CD8-positive, alpha-beta memory T cell (primary cell): ENCODE data around the gene C14orf93. TPM values are rescaled to one million over a fixed set of nuclear protein-coding genes. Genes with fewer than 3 reads are reported as not detected.
"Not testable (repeated sequence)": the region's sequence is repeated elsewhere in the genome, so short reads cannot be mapped to it uniquely, and the experiment has no call there.

Experiments
- CTCF ChIA-PET: fragments of 350-600 bp; sonication (Branson Sonifier 250); formaldehyde crosslinking; loops from one replicate; lab custom pipeline; 2021; ENCODE audit warnings: antibody characterized with exemption; lab: Charles Lee
- POLR2A ChIA-PET: fragments of 350-600 bp; sonication (Branson Sonifier 250); formaldehyde crosslinking; loops from one replicate; lab custom pipeline; 2021; ENCODE audit warnings: antibody characterized with exemption; lab: Charles Lee
- DNase-seq, 5 donors: peaks; one replicate each; pipeline versions ENCODE4 v3.0.0 to v3.0.0-alpha.2; 2020 to 2022; ENCODE audit warnings: mixed read lengths in 1 of 5
- H3K27ac ChIP-seq: one replicate; pipeline ENCODE4 v1.7.0; 2013; ENCODE audit warnings: low read depth, mild to moderate bottlenecking, low read length, moderate library complexity
- H3K27me3 ChIP-seq: 2 replicates; pipeline ENCODE4 v1.7.0; 2013; ENCODE audit warnings: low read length, mild to moderate bottlenecking; ENCODE audit not compliant: insufficient read depth, poor library complexity, severe bottlenecking
- H3K36me3 ChIP-seq: 2 replicates; pipeline ENCODE4 v1.7.0; 2013; ENCODE audit warnings: mild to moderate bottlenecking, low read length, moderate library complexity; ENCODE audit not compliant: insufficient read depth
- H3K4me1 ChIP-seq: 2 replicates; pipeline ENCODE4 v1.7.0; 2013; ENCODE audit warnings: mild to moderate bottlenecking, low read length, moderate library complexity; ENCODE audit not compliant: insufficient read depth
- H3K4me3 ChIP-seq: 2 replicates; pipeline ENCODE4 v1.7.0; 2013; ENCODE audit warnings: mild to moderate bottlenecking, low read length
- H3K9me3 ChIP-seq: 2 replicates; pipeline ENCODE4 v1.7.0; 2013; ENCODE audit warnings: mild to moderate bottlenecking, low read length
- H3K27ac Mint-ChIP-seq, 8 donors: one replicate each; pipeline ENCODE4 v1.8.0; 2020 to 2021; ENCODE audit warnings: mixed read lengths in 8 of 8, mild to moderate bottlenecking in 6 of 8, inconsistent platforms in 3 of 8, moderate library complexity in 3 of 8
- H3K27me3 Mint-ChIP-seq, 2 donors: one replicate each; pipeline ENCODE4 v1.8.0; 2020 to 2021; ENCODE audit warnings: mixed read lengths in 2 of 2, mild to moderate bottlenecking in 1 of 2, moderate library complexity in 1 of 2
- H3K36me3 Mint-ChIP-seq, 3 donors: one replicate each; pipeline ENCODE4 v1.8.0; 2020 to 2021; ENCODE audit warnings: mixed read lengths in 3 of 3, inconsistent platforms in 1 of 3, mild to moderate bottlenecking in 1 of 3
- H3K4me1 Mint-ChIP-seq, 3 donors: one replicate each; pipeline ENCODE4 v1.8.0; 2020 to 2021; ENCODE audit warnings: mixed read lengths in 3 of 3, inconsistent platforms in 1 of 3, mild to moderate bottlenecking in 1 of 3
- H3K4me3 Mint-ChIP-seq, 7 donors: one replicate each; pipeline ENCODE4 v1.8.0; 2020 to 2021; ENCODE audit warnings: mixed read lengths in 7 of 7, mild to moderate bottlenecking in 6 of 7, moderate library complexity in 4 of 7, inconsistent platforms in 2 of 7
- H3K9me3 Mint-ChIP-seq, 5 donors: one replicate each; pipeline ENCODE4 v1.8.0; 2020 to 2022; ENCODE audit warnings: mixed read lengths in 5 of 5, mild to moderate bottlenecking in 3 of 5, moderate library complexity in 2 of 5, inconsistent platforms in 1 of 5
- polyA plus RNA-seq: library from polyadenylated mRNA; unstranded; fragments of 300-500 nt; fragmentation: Illumina TruSeq; gene quantifications from one replicate; pipeline ENCODE4 v1.2.3, GENCODE V29; 2021
- total RNA-seq, 2 experiments: library from RNA; stranded (reverse); gene quantifications; one replicate each; pipeline ENCODE4 v1.2.3, GENCODE V29; 2021

Gene C14orf93
- total and polyA plus RNA-seq, 3 experiments from 2014 or later: 5.8 to 8.3 (median 7.5) TPM

DNA sequence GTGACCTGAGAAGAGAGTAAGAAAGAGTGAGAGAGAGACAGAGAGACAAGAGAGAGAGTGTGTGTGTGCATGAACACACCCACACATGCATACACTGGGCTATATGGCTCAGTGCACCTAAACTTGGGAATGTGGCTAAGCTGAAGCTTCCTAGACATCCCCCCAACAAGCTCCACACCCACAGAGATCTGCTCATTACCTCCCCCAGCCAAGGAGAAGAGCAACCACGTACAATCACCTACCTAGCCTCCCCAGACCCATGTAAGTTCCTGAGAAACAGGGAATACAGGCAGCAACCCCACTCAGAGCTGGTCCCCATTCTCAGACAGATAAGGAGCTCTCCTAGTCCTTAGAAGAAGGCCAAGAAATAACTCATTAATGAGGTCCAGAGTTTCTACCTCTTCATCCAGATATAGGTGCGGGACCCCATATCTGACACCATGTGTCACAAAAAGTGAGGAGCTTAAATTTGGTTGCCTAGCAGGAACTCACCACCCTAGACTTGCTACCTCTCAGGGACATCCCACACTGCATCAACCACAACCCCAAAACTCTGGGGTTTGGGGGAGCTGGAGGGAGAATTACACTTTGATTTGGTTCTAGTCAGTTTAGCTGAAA, 37.5 kb downstream of the C14orf93 start:
- Histone ChIP-seq H3K4me1 (no peaks in the 10 kb centered on the region), H3K27me3 (peaks cover 4% of the 10 kb centered on the region), H3K4me3 (no peak overlapping the region), H3K9me3 (no peaks in the 10 kb centered on the region), H3K27ac (no peak overlapping the region), H3K36me3 (no peaks in the 10 kb centered on the region)
- ChIA-PET POLR2A (interaction anchor here (0.6 to 1.1 kb wide), 2 partner anchors 16 to 38 kb away, joined by 3 to 4 read pairs; partner anchors contain the start of gene HAUS4), CTCF (interaction anchor here (1.0 to 27.9 kb wide), 16 partner anchors 9 to 411 kb away, joined by 3 to 732 read pairs (median 5); partner anchors contain the start of genes AJUBA, CDH24, HAUS4 and PRMT5)
- Mint-ChIP-seq H3K4me3 (no peak overlapping the region), H3K9me3 (no peaks in the 10 kb centered on the region), H3K27me3 (peaks cover 3 to 12% of the 10 kb centered on the region in 2 donors), H3K4me1 (no peaks in the 10 kb centered on the region), H3K27ac (no peak overlapping the region), H3K36me3 (peaks cover 0 to 2% (median 0%) of the 10 kb centered on the region in 3 donors)
- DNase-seq: no peak

DNA sequence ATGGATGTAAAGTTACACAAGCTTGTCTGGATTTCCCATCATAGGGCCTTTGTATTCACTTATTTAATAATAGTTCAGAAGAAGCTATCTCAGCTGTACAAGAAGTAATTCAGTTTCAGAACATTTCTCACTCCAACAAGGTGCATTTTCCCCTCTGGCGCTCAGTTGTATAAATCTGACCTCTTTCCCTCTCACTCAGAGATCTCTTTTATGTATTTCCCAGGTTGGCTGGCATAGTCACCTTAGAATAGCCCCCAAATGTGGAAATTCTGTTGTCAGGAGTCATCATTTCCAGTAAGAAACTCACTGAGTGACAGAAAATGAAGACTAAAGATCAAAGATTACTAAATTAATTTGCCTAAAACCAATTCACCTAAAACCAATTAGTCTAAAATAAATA, 38.8 kb downstream of the C14orf93 start:
- Mint-ChIP-seq H3K27ac (no peak overlapping the region), H3K4me3 (no peak overlapping the region), H3K36me3 (peaks cover 0 to 2% (median 0%) of the 10 kb centered on the region in 3 donors), H3K9me3 (no peaks in the 10 kb centered on the region), H3K4me1 (no peaks in the 10 kb centered on the region), H3K27me3 (peaks cover 9 to 10% of the 10 kb centered on the region in 2 donors)
- no peaks in the 10 kb centered on the region for H3K9me3 ChIP-seq
- POLR2A ChIA-PET: no interaction called here
- CTCF ChIA-PET: interaction anchor here (3.1 to 27.9 kb wide), 3 partner anchors 14 to 88 kb away, joined by 27 to 732 read pairs (median 155); partner anchors contain the start of genes AJUBA and CDH24
- no peak overlapping the region for H3K27ac ChIP-seq
- H3K4me1 ChIP-seq: no peaks in the 10 kb centered on the region
- H3K4me3 ChIP-seq: no peak overlapping the region
- H3K36me3 ChIP-seq: no peaks in the 10 kb centered on the region
- peaks cover 4% of the 10 kb centered on the region for H3K27me3 ChIP-seq
- no peak for DNase-seq

- peaks cover 4% of the 10 kb centered on the region for H3K27me3 ChIP-seq
- Mint-ChIP-seq H3K36me3 (peaks cover 0 to 2% (median 0%) of the 10 kb centered on the region in 3 donors), H3K27ac (no peak overlapping the region), H3K4me1 (no peaks in the 10 kb centered on the region), H3K27me3 (peaks cover 9% of the 10 kb centered on the region in 2 donors), H3K4me3 (no peak overlapping the region), H3K9me3 (no peaks in the 10 kb centered on the region)
- H3K27ac ChIP-seq: no peak overlapping the region
- no peak overlapping the region for H3K4me3 ChIP-seq
- ChIA-PET CTCF (no interaction called here), POLR2A (no interaction called here)
- no peak for DNase-seq
- no peaks in the 10 kb centered on the region for H3K36me3 ChIP-seq
- H3K4me1 ChIP-seq: no peaks in the 10 kb centered on the region
- H3K9me3 ChIP-seq: no peaks in the 10 kb centered on the region
Observed at GRCh38 chr14:22966783-22967269, 43.1 kb downstream of the C14orf93 start.

DNA sequence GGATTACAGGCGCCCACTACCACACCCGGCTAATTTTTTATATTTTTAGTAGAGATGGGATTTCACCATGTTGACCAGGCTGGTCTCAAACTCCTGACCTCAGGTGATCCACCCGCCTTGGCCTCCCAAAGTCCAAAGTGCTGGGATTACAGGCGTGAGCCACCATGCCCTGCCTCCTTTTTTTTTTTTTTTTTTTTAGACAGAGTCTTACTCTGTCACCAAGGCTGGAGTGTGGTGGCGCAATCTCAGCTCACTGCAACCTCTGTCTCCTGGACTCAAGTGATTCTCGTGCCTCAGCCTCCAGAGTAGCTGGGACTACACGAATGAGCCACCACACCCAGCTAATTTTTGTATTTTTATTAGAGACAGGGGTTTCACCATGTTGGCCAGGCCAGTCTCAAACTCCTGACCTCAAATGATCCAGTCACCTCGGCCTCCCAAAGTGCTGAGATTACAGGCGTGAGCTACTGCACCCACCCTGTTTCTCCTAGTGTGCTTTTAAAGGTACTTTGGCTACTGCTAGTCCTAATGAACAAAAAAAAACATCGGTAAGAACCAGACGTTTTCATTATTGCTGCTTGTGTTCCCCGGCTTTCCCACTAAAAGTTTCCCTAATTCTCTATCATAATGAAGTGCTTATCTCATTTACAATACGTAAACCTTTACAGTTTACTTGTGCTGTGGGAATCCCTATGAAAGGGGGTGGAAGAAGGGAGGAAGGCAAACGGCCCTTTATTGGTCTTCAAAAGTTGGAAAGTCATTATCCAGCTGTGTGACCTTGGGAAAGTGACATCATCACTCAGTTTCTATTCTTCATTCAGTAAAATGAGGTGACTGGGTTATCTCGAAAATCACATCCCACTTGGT, 43.8 kb downstream of the C14orf93 start:
- H3K27ac Mint-ChIP-seq: not testable (repeated sequence)

GRCh38 chr14:22962061-22962676, 47.8 kb downstream of the C14orf93 start:
- DNase-seq: no peak
- no peaks in the 10 kb centered on the region for H3K36me3 ChIP-seq
- peaks cover 2 to 5% of the 10 kb centered on the region in 2 donors for H3K27me3 Mint-ChIP-seq
- H3K9me3 Mint-ChIP-seq: no peaks in the 10 kb centered on the region
- H3K36me3 Mint-ChIP-seq: no peaks in the 10 kb centered on the region
- peaks cover 6% of the 10 kb centered on the region for H3K4me1 ChIP-seq
- H3K9me3 ChIP-seq: no peaks in the 10 kb centered on the region
- no peaks in the 10 kb centered on the region for H3K27me3 ChIP-seq
- ChIA-PET CTCF (interaction anchor here (0.7 to 2.1 kb wide), 4 partner anchors 11 to 96 kb away, joined by 3 to 14 read pairs (median 6); partner anchors contain the start of gene AJUBA), POLR2A (no interaction called here)
- H3K4me1 Mint-ChIP-seq: peaks cover 0 to 1% (median 0%) of the 10 kb centered on the region in 3 donors
- no peak overlapping the region for H3K4me3 ChIP-seq
- H3K27ac ChIP-seq: no peak overlapping the region
- no peak overlapping the region for H3K4me3 Mint-ChIP-seq
- H3K27ac Mint-ChIP-seq: no peak overlapping the region

More for the DNA sequence above, 43.8 kb downstream of the C14orf93 start:
- H3K27me3 Mint-ChIP-seq, H3K27ac ChIP-seq, H3K36me3 ChIP-seq, H3K4me3 ChIP-seq, H3K9me3 ChIP-seq, H3K4me3 Mint-ChIP-seq, POLR2A ChIA-PET, H3K27me3 ChIP-seq, H3K36me3 Mint-ChIP-seq, H3K4me1 Mint-ChIP-seq, H3K4me1 ChIP-seq, H3K9me3 Mint-ChIP-seq, DNase-seq: not testable (repeated sequence)
- CTCF ChIA-PET: interaction anchor here (0.7 to 0.8 kb wide), 2 partner anchors 11 to 40 kb away, joined by 3 read pairs; no protein-coding TSS in a partner anchor

DNA sequence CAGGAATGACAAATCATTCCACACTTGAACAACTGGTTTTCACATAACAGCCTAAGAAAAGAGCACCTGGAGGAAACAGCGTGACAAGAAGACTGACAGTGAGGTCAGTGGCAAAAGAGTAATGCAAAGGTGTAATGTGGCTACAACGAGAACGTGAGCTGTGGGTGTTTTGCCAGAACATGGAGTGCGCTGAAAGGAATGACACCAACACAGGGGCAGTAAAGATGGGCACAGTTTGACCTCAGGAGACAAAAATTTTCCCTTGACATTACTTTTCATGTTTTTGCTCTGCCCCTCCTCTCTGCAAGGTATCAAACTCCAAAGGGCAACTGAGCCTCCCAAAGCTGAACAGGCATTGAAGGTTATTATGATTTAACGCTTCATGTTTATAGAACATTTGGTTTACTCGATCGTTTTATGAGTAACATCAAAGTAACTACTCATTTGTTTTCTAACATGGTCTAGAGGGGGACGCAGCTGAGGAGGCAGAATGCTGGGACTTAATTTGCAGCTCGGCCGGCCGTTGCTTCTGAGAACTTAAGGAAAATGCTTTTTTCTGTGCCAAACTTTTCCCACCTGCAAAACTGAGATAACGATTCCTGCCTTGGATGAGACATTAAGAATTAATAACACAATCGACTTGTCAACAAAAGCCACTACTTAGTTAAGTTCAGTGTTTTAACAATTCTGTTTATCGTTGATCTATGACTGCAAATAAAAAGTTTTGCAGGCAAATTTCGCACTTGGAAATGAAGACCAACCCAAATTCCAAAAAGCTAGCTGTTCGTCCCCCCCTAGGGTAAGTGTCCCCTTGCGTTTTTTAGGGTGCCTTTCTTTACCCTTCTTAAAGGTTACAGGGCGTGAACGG, 54.0 kb downstream of the C14orf93 start:
- peaks cover 14 to 24% (median 17%) of the 10 kb centered on the region in 3 donors for H3K4me1 Mint-ChIP-seq
- peak overlapping the region; percentile 67 to 97 (median 90) for H3K27ac Mint-ChIP-seq
- Histone ChIP-seq H3K4me1 (peaks cover 19% of the 10 kb centered on the region), H3K27ac (peak overlapping the region; percentile 84), H3K27me3 (no peaks in the 10 kb centered on the region), H3K9me3 (no peaks in the 10 kb centered on the region), H3K4me3 (peak overlapping the region; percentile 87), H3K36me3 (no peaks in the 10 kb centered on the region)
- H3K4me3 Mint-ChIP-seq: peak overlapping the region; percentile 89 to 96 (median 91)
- CTCF ChIA-PET: interaction anchor here (0.5 to 3.4 kb wide), 17 partner anchors 10 to 122 kb away, joined by 3 to 15 read pairs (median 5); partner anchors contain the start of genes AJUBA, LRP10, PRMT5 and RBM23
- H3K9me3 Mint-ChIP-seq: no peaks in the 10 kb centered on the region
- H3K36me3 Mint-ChIP-seq: peaks cover 0 to 19% (median 7%) of the 10 kb centered on the region in 3 donors
- H3K27me3 Mint-ChIP-seq: no peaks in the 10 kb centered on the region
- POLR2A ChIA-PET: interaction anchor here (1.0 to 1.4 kb wide), 6 partner anchors 17 to 365 kb away, joined by 3 to 6 read pairs (median 4); partner anchors contain the start of genes AJUBA, PRMT5 and RBM23
- no peak for DNase-seq

DNA sequence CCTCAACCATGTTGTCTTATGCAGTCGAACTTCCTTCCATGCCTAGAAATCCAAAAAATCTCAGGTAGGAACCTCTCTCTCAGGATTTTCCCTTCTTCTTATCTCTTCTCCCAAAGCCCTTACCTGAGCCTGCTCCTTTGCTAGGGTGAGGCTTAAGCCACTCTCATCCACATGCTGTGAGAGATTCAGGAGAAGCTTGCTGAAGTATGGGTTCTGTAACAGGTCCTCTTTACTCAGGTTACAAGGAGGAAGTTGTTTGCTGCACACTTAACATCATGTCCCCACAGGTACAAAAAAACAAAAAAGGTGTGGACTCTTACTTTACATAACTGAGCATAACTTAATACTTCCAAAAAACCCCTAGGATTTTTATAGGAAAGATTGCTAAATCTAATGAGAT, 57.5 kb downstream of the C14orf93 start:
- Mint-ChIP-seq H3K4me3 (peak overlapping the region in 1 of 7 donors; percentile 48), H3K36me3 (peaks cover 0 to 37% (median 8%) of the 10 kb centered on the region in 3 donors), H3K4me1 (peaks cover 13 to 24% (median 17%) of the 10 kb centered on the region in 3 donors), H3K9me3 (no peaks in the 10 kb centered on the region), H3K27ac (peak overlapping the region in 1 of 8 donors; percentile 45), H3K27me3 (no peaks in the 10 kb centered on the region)
- no peak overlapping the region for H3K27ac ChIP-seq
- POLR2A ChIA-PET: no interaction called here
- DNase-seq: no peak
- no peaks in the 10 kb centered on the region for H3K27me3 ChIP-seq
- peaks cover 15% of the 10 kb centered on the region for H3K4me1 ChIP-seq
- H3K4me3 ChIP-seq: no peak overlapping the region
- no peaks in the 10 kb centered on the region for H3K36me3 ChIP-seq
- CTCF ChIA-PET: interaction anchor here (1.4 to 3.0 kb wide), 3 partner anchors 22 to 105 kb away, joined by 3 to 14 read pairs (median 3); partner anchors contain the start of genes CDH24 and PRMT5
- no peaks in the 10 kb centered on the region for H3K9me3 ChIP-seq
